NCI-H446 treated with DMSO at 0.1 percent for 48 hours (cell line): ENCODE results near the gene SMAD4.

Source experiments
- DNase-seq: peaks from one replicate; lab custom pipeline; 2025; lab: John Stamatoyannopoulos, UW

The SMAD4 gene

DNA sequence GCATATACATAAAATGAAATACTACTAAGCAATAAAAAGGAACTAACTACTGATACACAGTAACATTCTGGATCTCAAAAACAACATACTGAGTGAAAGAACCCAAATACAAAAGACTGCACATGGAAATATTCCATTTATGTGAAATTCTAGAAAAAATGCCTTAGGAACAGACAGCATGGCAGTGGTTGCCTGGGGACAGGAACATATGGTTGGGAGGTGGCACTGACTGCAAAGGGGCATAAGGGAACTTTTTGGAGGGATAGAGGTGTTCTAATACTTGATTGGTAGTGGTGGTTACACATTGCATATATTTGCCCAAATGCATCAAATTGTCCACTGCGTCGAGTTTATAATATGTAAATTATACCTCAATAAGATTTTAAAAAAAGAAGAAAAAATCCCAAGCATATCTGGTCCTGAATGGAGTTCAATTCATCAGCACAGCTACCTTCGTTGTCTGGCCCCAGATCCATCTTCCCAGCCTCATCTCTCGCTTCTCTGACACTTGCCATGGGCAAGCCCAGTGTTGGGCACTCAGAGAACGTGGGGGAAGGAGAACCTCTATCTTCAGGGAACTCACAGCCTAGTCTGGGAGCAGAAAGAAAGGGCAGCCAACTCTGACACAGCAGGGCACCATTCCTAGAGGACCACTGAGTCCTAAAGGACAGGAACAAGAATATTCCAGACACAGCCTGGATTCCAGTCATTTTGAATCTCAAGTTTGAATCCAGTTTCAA is 8.6 kb upstream of the SMAD4 start:
- DNase-seq: no peak

- DNase-seq: no peak
These were observed 4.5 kb upstream of the SMAD4 start for GRCh38 chr18:51025512-51025911.

DNA sequence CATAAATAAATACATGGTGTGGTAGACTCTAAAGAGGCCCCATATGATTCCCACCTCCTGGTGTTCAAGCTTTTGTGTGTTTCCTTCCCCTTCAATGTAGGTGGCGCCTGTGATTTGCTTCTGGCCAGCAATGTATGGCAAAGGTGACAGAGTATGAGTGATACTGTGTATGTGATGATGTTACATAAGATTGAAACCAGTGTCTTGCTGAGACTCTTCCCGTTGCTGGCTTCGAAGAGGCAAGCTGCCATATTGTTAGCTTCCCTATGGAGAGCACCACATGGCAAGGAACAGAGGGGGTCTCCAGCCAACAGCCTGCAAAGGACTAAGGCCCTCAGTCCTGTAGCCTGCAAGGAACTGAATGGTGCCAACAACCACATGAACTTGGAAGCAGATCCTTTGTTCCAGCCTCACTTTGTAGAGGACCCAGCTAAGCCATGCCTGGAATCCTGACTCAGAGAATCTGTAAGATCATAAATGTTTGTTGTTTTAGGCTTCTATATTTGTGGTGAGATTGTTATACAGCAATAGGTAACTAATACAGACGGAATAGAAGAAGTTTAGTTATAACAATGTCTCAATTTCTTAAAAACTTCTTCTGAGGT is 1.7 kb upstream of the SMAD4 start:
- peak; percentile 41 for DNase-seq

DNA sequence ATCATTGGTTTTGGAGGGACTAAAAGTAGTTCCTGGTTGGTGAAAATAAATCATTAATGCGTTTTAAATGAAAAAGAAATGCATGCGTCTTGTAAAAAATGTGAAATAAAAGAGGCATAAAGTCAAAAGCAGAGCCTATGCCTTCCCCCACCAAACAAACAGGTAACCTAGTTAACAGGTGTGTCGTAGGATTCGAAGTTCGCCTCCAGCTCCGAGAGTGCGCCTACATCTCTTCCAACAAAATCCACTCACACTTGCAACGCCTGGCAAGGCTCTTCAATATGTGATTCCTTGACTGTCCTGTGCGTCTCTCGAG is 677 bp upstream of the SMAD4 start:
- no peak for DNase-seq

GRCh38 chr18:51030537-51031258 is 685 bp downstream of the SMAD4 start:
- DNase-seq: no peak

DNA sequence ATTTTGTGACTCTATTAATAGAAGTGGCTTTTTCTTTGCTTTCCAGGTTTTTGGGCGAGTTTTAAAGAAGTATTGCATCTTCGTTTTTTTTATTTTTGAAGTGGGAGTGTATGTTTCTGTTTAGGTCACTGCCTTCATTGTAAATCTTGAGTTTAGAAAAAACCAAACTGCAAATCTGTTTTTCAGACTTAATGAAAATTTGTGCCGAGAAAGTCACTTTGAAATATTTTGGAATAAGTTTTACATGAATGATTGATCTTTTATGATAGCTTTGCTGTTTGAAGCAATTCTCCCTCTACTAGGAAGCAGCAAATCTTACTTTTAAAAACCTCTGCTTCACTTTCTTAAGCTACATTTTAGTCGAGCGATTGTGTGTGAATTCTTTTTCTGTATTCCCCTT is 2.2 kb downstream of the SMAD4 start:
- no peak for DNase-seq

- no peak for DNase-seq
These were observed 7.2 kb downstream of the SMAD4 start for GRCh38 chr18:51037230-51037629.

DNA sequence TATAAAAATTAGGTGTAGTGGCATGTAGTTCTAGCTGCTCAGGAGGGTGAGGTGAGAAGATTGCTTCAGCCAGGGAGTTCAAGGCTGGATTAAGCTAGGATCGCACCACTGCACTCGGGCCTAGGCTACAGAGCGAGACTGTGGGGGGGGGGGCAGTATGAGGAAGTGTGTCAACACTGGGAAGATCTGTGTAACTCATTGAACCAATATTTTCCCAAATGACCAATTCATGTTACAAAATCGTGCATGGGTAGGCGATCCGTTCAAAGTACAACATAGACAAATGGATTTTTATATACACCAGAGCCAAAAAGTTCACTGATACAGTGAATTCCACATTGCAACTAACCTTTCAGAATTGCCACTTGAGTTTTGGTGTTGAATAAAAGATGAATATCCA is 8.1 kb downstream of the SMAD4 start:
- DNase-seq: no peak

DNA sequence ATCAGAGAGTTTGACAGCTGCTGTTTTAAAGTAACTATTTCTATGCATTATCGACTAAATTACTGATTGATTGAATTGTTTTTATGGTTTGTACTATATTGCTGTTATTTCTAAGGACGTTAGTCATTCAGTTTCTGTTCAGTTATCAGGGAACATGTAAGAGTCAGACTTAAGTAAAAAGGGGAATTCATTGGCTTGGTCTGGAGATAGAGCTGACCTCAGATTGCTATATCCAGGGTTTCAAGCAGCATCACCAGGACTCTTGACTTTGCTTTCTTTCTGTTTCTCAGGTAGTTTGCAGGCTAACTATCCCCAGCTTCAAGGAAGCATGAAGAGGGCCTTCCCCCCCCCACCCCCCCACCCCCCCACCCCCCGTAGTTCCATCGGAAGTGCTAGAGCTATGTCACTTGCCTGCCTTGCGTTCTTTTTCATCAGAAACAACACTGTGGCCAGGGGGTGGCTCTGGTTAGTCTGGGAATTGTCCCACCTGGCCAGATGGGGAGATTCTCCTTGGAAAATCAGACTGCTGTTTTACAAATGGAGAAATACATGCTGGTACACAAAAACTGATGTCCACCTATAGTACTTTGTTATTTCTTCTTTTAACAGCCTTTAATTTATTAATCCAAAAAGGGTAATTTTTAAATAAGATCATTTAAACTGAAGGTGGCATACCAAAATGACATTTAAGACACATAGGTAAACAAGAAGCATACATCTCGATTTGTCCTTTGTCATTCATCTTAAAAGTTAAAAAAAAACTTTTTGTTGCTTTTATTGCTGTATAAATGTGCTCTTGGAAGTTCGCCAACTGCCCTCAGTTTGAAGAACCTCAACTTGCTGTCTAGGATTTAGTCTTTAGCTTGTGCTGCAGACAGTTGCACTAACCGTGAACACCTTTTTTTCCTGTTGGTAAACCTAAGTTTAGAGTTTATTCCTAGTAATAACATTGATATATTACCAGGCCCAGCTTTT is 9.4 kb downstream of the SMAD4 start:
- DNase-seq: no peak

GRCh38 chr18:51041677-51042352 is 11.8 kb downstream of the SMAD4 start:
- DNase-seq: no peak

GRCh38 chr18:51044928-51045585 is 15.0 kb downstream of the SMAD4 start:
- no peak for DNase-seq

DNA sequence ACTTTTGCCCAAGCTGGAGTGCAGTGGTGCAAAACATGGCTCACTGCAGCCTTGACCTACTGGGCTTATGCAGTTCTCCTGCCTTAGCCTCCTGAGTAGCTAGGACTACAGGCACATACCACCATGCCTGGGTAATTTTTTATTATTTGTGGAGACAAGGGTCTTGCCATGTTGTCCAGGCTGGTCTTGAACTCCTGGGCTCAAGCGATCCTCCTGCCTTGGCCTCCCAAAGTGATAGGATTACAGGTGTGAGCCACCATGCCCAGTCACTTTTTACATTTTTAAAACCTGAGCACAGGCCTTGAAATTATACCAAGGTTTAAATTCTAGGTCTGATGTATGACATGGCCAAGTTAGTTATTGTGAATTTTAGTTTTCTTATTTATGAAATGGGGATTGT is 18.2 kb downstream of the SMAD4 start:
- no peak for DNase-seq

- DNase-seq: no peak
These were observed 19.1 kb downstream of the SMAD4 start for GRCh38 chr18:51049137-51049536.

DNA sequence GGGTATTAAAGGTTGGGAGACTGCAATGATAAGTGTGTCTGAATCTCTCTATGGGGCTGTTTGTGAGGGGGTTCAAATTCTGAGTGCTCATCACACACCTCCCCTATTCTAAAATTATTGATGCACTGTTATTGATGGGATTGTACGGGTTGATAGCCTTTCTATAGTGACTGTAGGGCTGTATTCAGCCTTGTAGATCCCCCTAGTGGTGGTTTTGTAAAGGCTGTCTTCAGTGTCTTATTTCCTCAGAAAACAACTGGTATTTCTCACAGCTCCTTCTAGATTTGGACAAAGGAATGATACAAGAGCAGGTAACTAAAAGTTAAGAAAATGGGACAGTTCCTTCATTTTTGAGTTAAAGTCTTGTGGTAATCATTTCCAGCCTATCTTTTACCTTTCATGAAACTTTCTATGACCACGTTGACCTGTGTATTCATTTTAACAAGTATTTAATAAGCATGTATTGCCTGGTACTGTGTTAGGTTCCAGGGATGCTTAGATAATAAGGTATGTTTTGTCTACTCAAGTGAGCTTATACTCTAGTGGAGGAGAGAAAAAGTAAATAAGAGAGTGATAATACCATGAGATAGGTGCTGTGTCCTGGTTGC is 21.2 kb downstream of the SMAD4 start:
- peak; percentile 4 for DNase-seq

DNA sequence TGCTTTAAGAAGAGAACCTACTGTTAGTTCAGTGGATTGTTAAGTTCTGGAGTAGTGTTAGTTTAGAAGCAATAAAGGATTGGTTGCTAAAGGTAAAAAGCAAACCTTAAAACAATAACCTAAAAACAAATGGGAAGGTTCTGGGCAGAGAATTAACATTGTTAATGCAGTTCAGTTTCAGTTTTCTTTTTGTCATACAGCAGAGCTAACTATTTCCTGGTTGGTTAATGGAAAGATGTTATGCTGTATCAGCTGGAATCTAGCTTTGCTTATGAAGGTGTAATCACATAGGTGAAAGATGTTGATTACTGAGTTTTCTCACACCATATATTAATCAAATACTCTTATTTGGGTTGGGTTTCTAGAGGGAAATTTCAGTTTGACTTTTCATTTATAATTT is 23.8 kb downstream of the SMAD4 start:
- DNase-seq: no peak

DNA sequence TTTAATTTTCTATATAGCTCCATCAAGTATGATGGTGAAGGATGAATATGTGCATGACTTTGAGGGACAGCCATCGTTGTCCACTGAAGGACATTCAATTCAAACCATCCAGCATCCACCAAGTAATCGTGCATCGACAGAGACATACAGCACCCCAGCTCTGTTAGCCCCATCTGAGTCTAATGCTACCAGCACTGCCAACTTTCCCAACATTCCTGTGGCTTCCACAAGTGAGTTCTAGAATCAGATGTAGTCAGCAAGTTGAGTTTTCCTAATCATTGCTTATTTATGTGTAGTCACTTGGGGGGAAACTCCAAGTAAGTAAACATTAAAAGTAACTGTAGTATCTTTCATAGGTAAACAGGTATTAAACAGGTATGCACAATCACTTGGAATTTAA is 24.8 kb downstream of the SMAD4 start:
- DNase-seq: no peak

- DNase-seq: no peak
These were observed 30.0 kb downstream of the SMAD4 start for GRCh38 chr18:51059969-51060368.

DNA sequence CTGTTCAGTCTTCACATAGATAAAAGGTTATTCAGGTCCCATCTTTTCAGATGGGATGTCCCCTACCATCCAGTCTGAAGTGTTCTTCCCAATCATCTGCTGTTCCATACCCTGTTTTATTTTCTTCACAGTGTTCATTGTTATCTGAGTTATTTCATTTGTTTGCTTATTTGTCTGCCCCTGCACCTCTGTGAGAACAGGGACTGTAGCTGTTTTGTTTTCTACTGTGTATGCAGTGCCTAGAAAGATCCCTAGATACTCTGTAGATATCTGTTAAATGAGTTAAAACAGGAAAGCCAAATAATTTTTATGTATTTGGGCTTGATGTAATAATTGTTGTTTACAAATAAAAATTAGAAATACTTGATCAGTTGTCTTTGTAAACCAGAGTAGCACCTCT is 34.2 kb downstream of the SMAD4 start:
- no peak for DNase-seq

DNA sequence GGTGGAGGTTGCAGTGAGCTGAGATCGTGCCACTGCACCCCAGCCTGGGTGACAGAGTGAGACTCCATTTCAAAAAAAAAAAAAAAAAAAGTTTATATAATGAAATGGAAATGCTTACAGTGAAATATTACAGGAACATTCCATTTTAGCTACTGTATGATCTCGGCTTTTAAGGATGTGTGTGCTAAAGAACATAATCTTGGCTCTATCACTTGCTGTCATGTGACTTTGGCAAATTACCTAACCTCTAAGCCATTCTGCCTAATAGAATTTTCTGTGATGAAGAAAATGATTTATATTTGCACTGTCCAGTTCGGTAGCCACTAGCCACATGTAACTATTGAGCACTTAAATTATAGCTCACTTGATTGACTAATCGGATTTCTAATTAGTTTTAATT is 36.3 kb downstream of the SMAD4 start:
- no peak for DNase-seq

GRCh38 chr18:51068105-51068504 is 38.1 kb downstream of the SMAD4 start:
- no peak for DNase-seq

DNA sequence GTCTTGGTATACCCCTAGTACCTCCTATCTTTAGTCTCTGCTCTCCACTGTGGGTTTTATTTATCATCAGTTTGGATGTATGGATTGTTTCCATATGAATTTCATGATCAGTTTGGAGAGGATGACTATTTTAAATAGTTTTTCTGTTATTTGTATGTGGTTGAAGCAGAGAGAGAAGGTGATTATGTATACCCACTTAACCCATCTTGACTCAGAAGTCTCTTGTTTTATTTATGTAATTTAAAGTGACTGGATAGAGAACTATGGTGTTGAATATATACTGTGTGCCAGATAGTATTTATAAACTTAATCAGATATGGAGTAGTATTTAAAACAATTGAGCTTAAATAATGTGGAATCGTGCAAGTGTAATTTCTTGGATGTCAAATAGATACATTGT is 39.9 kb downstream of the SMAD4 start:
- DNase-seq: no peak
